GM20000 (cell line): ENCODE measurements around the gene IP6K2.
"Not testable (repeated sequence)": the region's sequence is repeated elsewhere in the genome, so short reads cannot be mapped to it uniquely, and the experiment has no call there.

Experiments used
- DNase-seq: peaks from one replicate; pipeline ENCODE4 v3.0.0; 2012; ENCODE audit warnings: low spot score
- CTCF ChIP-seq: IDR thresholded peaks from 2 replicates; pipeline ENCODE4 v1.5.1; 2012; ENCODE audit warnings: mild to moderate bottlenecking, control low read depth; ENCODE audit errors: extremely low read depth, missing control alignments

Gene IP6K2

GRCh38 chr3:48738926-48739616 is 22.1 kb upstream of the IP6K2 start:
- DNase-seq, result no peak
- no peak for TF ChIP-seq CTCF

GRCh38 chr3:48738144-48738536 is 21.1 kb upstream of the IP6K2 start:
- no peak for TF ChIP-seq CTCF
- no peak for DNase-seq

- not testable (repeated sequence) for DNase-seq
Observed at GRCh38 chr3:48735075-48735767, 18.2 kb upstream of the IP6K2 start.

GRCh38 chr3:48734541-48734940 is 17.5 kb upstream of the IP6K2 start:
- DNase-seq, result not testable (repeated sequence)

GRCh38 chr3:48733752-48734518 is 16.9 kb upstream of the IP6K2 start:
- not testable (repeated sequence) for DNase-seq

GRCh38 chr3:48727511-48727910 is 10.5 kb upstream of the IP6K2 start:
- DNase-seq, result no peak
- no peak for TF ChIP-seq CTCF

- DNase-seq, result not testable (repeated sequence)
Observed at GRCh38 chr3:48725185-48725855, 8.3 kb upstream of the IP6K2 start.

- TF ChIP-seq CTCF, result no peak
- DNase-seq, result no peak
Observed at GRCh38 chr3:48723725-48724124, 6.7 kb upstream of the IP6K2 start.

GRCh38 chr3:48723293-48723692 is 6.3 kb upstream of the IP6K2 start:
- not testable (repeated sequence) for DNase-seq
